GM19043 (cell line): ENCODE data around the gene ABCC8.
"Not testable (repeated sequence)": the region's sequence is repeated elsewhere in the genome, so short reads cannot be mapped to it uniquely, and the experiment has no call there.

Experiments used
- ATAC-seq: cut with Tn5 transposase; IDR thresholded peaks from one replicate; pipeline ENCODE4 v1.9.1; 2021; ENCODE audit warnings: low read depth; ENCODE audit not compliant: unreplicated experiment

Gene ABCC8

DNA sequence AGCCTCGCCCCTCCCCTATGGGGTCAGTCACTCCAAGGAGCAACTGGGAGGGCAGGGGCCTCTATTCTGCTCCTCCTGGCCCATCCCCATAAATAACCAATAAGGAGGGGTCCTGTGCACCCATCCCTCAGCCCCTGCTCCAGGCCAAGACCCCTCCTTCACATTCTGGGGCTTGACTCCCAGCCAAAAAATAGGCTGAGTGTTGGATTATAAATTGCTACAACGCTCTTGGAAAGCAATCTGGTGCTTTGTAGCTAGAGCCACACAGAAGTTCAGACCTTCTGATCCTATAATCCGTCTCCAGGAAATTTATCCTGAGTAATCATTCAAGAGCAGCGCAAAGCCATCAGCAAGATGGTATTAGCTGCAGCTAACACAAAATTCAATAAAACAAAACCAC is 42.5 kb downstream of the ABCC8 start:
- ATAC-seq: no peak

DNA sequence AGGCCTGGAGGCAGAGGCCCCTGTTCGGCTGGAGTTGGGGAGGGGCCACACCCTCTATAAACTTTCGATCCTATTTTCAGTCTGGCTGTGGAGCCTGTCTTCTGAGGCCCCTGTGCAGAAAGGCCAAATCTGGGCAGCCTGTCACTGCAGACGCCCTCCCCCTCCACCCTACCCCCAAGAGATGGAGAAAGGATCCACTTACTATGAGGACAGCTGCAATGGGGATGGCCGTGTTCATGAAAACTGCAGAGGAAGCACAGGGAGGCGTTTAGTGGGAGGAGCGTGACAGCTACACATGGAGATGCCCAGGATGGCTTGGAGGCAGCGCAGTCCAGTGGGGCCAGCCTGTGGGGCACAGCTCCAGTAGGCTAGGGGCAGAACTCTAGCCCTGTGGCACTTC is 44.6 kb downstream of the ABCC8 start:
- no peak for ATAC-seq

- ATAC-seq: no peak
These were observed 45.5 kb downstream of the ABCC8 start for GRCh38 chr11:17431139-17431538.

- ATAC-seq: no peak
These were observed 46.0 kb downstream of the ABCC8 start for GRCh38 chr11:17430616-17431015.

- no peak for ATAC-seq
These were observed 47.7 kb downstream of the ABCC8 start for GRCh38 chr11:17428925-17429324.

GRCh38 chr11:17428261-17428660 is 48.4 kb downstream of the ABCC8 start:
- ATAC-seq: no peak

DNA sequence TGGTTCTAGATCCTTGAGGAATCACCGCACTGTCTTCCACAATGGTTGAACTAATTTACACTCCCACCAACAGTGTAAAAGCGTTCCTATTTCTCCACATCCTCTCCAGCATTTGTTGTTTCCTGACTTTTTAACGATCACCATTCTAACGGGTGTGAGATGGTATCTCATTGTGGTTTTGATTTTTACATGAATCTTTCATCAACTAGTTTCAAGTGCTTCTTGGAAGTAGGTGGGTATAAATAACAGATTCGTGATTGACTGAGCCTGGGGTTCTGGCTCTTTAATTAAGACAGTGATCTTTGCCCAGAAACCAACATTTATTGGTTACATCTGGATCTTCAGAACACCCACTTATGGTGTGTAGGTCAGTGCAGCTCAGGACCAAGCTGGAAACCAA is 50.4 kb downstream of the ABCC8 start:
- not testable (repeated sequence) for ATAC-seq

GRCh38 chr11:17423533-17424310 is 52.9 kb downstream of the ABCC8 start:
- ATAC-seq: no peak

DNA sequence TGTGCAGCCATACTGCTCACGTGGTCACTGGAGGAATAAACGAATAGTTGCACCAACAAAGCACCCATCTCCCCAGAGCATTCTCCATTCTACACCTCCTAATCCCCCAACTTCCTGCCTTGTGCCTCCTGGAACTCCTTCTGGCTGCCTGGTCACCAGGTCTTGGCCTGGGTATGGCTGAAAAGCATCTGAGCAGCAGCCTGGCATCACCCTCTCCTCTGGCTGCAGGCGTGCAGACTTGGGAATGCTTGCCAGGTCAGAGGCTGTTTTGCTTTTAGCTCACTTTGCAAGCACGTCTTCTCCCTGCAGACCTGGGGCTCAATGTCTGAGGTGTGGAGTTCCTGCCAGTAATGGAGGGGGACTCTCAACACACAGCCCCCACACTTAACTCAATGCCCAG is 54.9 kb downstream of the ABCC8 start:
- no peak for ATAC-seq

GRCh38 chr11:17418444-17419081 is 58.1 kb downstream of the ABCC8 start:
- no peak for ATAC-seq

DNA sequence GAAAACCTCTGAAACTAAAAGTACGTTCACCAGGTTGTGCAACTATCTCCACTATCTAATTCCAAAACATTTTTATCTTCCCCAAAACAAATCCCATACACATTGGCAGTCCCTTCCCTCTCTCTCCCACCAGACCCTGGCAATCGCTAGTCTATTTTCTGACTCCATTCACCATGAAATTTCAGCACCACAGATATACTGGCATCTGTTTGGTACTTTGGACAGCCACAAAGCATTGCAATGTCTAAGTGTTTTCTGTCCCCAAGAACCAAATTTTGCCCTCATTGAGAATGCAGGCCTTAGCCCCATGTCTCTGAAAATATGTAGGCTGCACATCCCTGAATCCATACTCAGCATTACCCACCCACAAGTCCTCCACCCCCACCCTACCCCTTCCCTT is 60.2 kb downstream of the ABCC8 start:
- no peak for ATAC-seq

GRCh38 chr11:17415523-17416104 is 61.0 kb downstream of the ABCC8 start:
- ATAC-seq: no peak

- ATAC-seq: no peak
These were observed 61.7 kb downstream of the ABCC8 start for GRCh38 chr11:17414992-17415391.

DNA sequence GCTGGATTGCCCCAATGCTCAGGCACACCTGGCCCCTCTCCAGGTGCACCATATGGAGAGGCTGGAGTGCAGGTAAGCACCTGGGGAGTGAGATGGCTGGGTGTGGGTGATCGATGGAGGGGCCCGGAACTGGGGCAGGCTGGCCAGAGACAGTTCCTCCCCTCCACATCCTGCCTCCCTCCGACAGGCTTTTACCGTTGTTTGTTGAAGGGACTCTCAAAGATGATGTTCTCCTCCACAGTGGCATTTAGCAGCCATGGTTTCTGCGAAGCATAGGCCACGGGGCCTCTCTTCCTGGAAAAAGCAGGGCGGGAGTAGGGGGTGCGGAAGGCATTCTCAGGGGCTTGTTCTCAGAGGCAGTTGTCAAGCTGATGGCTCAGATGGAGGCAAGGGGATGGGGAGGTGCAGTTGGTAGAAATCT is 62.3 kb downstream of the ABCC8 start:
- ATAC-seq: no peak

DNA sequence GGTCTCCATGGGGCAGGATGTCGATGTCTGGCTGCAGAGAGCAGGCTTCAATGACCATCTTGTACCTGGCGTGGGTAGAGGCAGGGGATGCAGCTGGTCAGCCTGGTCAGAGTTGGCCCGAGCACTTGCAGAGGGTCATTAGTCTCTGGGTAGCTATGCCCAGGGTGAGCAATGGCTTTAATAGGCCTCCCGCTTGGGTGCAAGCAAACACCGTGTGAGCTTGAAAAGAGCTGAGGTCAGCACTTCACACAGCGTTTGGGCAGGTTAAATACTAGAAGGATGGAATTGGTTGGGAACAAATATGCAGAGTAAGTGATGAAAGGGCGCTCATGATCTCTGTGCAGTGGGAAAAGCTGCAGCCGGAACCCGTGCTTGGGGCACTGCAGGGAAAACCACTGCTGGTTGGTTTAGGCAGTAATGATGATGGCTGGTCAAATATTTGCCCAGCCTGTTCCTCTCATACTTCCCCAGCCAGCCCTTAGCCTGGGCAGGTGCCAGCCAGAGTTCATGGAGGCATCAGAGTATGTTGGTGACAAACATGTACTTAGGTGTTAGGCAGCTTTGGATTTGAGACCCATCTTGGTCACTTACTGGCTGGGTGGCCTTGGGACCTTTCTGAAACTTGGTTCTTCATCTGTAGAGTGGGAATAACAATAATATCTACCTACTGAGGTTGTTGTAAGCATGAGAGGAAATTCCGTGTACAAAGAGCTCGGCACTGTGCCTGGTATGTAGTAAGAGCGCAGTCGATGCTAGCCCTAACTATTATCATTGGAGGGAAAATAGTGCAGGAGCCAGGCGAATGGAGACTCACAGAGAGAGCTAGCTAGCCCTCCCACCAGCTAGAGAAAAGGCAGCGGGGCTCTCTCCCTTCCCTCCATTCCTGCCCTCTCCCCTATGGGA is 63.0 kb downstream of the ABCC8 start:
- ATAC-seq: no peak

- ATAC-seq: no peak
These were observed 64.0 kb downstream of the ABCC8 start for GRCh38 chr11:17412488-17413180.

GRCh38 chr11:17411418-17411817 is 65.2 kb downstream of the ABCC8 start:
- no peak for ATAC-seq

DNA sequence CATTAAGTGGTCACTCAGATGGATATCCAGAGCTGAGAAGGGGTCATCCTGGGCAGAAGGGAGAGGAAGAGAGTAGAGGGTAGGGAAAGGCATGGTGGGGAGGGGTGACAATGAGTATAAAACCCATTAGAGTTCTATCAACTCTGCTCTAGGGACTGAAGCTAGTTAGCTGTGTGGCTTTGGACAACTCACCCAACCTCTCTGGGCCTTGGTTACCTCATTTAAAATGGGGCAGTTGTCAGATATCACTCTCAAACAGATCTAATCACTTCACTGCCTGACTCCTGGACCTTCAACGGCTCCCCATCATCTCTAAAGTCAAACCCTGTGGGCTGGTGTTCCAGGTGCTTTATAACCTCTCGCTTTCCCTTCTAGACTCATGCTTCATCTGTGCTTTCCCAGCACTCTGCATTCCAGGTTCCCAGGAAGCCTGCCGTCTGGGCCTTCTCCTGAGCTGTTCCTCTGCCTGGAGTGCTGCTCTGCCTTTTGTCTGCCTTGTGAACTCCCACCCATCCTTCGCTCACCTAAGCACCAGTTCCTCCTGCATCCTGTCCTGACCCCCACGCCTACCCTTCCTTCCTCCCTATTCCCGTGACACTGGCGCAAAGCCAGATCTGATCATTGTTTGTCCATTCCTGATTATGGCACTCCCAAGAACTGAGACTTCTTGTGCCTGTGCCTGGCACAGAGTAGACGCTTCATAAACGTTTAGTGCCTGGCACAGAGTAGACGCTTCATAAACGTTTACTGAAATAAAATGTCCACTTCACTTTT is 65.9 kb downstream of the ABCC8 start:
- ATAC-seq: no peak

DNA sequence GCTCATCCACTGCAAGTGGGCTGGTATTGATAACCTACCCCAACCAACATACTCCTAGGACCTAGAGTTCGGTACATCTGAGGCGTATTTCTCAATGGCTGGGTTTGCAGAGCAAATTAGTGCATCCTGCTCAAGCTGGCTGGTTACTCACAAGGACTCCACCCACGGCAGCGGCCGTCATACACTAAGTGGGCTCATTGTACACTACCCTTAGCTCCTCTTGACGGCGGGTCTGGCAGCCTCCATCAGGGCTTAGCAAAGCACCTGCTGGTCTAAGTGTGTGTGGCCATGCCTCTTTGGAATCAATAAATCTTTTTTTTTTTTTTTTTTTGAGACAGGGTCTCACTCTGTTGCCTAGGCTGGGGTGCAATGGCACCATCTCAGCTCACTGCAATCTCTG is 68.0 kb downstream of the ABCC8 start:
- no peak for ATAC-seq

GRCh38 chr11:17408026-17408425 is 68.6 kb downstream of the ABCC8 start:
- ATAC-seq: no peak
